Epidermal melanocyte (primary cell): Measurements from ENCODE around the gene BIK.
A peak's percentile ranks its signal among the peaks of the same experiment; 100 is the strongest.

Experiments
- DNase-seq: peaks from one replicate; pipeline ENCODE4 v3.0.0; 2011; ENCODE audit warnings: low spot score; ENCODE audit not compliant: insufficient read length

The BIK gene

GRCh38 chr22:43110444-43110926 lies at the start of gene BIK:
Gene BIK, plus strand, starts transcription at chr22:43110750. Its CDS starts 13,273 bp downstream, at chr22:43124023.
- no peak for DNase-seq

GRCh38 chr22:43066134-43066533 lies 44.4 kb upstream of the BIK start:
- no peak for DNase-seq

GRCh38 chr22:43066844-43067385 lies 43.6 kb upstream of the BIK start:
- no peak for DNase-seq

- no peak for DNase-seq
Observed at GRCh38 chr22:43077121-43077877, 33.3 kb upstream of the BIK start.

GRCh38 chr22:43078522-43078921 lies 32.0 kb upstream of the BIK start:
- DNase-seq = no peak

- DNase-seq = no peak
Observed at GRCh38 chr22:43079742-43080141, 30.8 kb upstream of the BIK start.

GRCh38 chr22:43080616-43081015 lies 29.9 kb upstream of the BIK start:
- no peak for DNase-seq

- DNase-seq = no peak
Observed at GRCh38 chr22:43081968-43082367, 28.6 kb upstream of the BIK start.

- no peak for DNase-seq
Observed at GRCh38 chr22:43085658-43086606, 24.6 kb upstream of the BIK start.

- no peak for DNase-seq
Observed at GRCh38 chr22:43088627-43088983, 21.9 kb upstream of the BIK start.

- DNase-seq = peak; percentile 95
Observed at GRCh38 chr22:43088984-43089717, 21.4 kb upstream of the BIK start, which contains the start of gene TTLL1. Gene TTLL1, minus strand, starts transcription at chr22:43089391. Its CDS starts 13,805 bp downstream, at chr22:43075586.

GRCh38 chr22:43090130-43090789 lies 20.3 kb upstream of the BIK start:
- DNase-seq = peak; percentile 85

- no peak for DNase-seq
Observed at GRCh38 chr22:43092085-43092484, 18.5 kb upstream of the BIK start.

GRCh38 chr22:43094085-43094484 lies 16.5 kb upstream of the BIK start:
- DNase-seq = no peak

GRCh38 chr22:43094551-43094950 lies 16.0 kb upstream of the BIK start:
- no peak for DNase-seq

- DNase-seq = no peak
Observed at GRCh38 chr22:43096420-43096819, 14.1 kb upstream of the BIK start.

- no peak for DNase-seq
Observed at GRCh38 chr22:43098356-43098755, 12.2 kb upstream of the BIK start.

GRCh38 chr22:43099095-43099494 lies 11.5 kb upstream of the BIK start:
- DNase-seq = no peak

GRCh38 chr22:43100225-43100624 lies 10.3 kb upstream of the BIK start:
- DNase-seq = no peak

GRCh38 chr22:43101306-43101705 lies 9.2 kb upstream of the BIK start:
- no peak for DNase-seq
